Measurements from ENCODE around the gene RLN1.

DNA sequence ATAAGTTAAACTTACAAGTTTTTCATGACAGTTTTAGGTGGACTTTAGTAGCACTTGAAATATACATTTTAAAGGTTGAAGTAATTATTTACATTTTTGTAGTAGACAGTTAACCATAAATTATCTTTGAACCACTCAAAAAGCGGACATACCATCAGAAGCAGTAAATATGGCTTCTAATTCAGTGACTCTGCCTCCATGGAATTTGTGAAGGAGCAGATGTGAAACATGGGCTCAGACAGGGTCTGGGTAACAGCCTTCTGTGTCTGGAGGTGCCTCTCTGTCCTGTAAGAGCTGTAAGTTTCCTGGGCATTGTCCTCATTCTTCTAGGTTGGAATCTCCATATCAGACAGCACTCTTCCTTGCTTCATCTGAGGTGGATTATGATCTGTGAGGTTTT lies 47.5 kb downstream of the RLN1 start:
- TF ChIP-seq, protein P1, sequence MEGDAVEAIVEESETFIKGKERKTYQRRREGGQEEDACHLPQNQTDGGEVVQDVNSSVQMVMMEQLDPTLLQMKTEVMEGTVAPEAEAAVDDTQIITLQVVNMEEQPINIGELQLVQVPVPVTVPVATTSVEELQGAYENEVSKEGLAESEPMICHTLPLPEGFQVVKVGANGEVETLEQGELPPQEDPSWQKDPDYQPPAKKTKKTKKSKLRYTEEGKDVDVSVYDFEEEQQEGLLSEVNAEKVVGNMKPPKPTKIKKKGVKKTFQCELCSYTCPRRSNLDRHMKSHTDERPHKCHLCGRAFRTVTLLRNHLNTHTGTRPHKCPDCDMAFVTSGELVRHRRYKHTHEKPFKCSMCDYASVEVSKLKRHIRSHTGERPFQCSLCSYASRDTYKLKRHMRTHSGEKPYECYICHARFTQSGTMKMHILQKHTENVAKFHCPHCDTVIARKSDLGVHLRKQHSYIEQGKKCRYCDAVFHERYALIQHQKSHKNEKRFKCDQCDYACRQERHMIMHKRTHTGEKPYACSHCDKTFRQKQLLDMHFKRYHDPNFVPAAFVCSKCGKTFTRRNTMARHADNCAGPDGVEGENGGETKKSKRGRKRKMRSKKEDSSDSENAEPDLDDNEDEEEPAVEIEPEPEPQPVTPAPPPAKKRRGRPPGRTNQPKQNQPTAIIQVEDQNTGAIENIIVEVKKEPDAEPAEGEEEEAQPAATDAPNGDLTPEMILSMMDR (conservative IDR thresholded peaks at IDR 0.05; ENCODE audit: low read depth in 2 of 2): no peak
- no peak for TF ChIP-seq POLR2AphosphoS5 (IDR thresholded peaks at IDR 0.05; ENCODE audit: low read depth)
- TF ChIP-seq JUNB (IDR thresholded peaks at IDR 0.05; ENCODE audit: unreplicated experiment): no peak
- no peak for TF ChIP-seq EZH2 (IDR thresholded peaks at IDR 0.05; ENCODE audit: low read depth, unreplicated experiment)
- no peak for TF ChIP-seq CREB1 (CRISPR knock-in tag; IDR thresholded peaks at IDR 0.05; ENCODE audit: low read depth)
- TF ChIP-seq, protein P2, sequence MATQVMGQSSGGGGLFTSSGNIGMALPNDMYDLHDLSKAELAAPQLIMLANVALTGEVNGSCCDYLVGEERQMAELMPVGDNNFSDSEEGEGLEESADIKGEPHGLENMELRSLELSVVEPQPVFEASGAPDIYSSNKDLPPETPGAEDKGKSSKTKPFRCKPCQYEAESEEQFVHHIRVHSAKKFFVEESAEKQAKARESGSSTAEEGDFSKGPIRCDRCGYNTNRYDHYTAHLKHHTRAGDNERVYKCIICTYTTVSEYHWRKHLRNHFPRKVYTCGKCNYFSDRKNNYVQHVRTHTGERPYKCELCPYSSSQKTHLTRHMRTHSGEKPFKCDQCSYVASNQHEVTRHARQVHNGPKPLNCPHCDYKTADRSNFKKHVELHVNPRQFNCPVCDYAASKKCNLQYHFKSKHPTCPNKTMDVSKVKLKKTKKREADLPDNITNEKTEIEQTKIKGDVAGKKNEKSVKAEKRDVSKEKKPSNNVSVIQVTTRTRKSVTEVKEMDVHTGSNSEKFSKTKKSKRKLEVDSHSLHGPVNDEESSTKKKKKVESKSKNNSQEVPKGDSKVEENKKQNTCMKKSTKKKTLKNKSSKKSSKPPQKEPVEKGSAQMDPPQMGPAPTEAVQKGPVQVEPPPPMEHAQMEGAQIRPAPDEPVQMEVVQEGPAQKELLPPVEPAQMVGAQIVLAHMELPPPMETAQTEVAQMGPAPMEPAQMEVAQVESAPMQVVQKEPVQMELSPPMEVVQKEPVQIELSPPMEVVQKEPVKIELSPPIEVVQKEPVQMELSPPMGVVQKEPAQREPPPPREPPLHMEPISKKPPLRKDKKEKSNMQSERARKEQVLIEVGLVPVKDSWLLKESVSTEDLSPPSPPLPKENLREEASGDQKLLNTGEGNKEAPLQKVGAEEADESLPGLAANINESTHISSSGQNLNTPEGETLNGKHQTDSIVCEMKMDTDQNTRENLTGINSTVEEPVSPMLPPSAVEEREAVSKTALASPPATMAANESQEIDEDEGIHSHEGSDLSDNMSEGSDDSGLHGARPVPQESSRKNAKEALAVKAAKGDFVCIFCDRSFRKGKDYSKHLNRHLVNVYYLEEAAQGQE (IDR thresholded peaks at IDR 0.05; ENCODE audit: unreplicated experiment): no peak
- TF ChIP-seq EZH2phosphoT487 (IDR thresholded peaks at IDR 0.05; ENCODE audit: unreplicated experiment): no peak
- TF ChIP-seq STAT1 (IDR thresholded peaks at IDR 0.05; ENCODE audit: unreplicated experiment): no peak
- no peak for TF ChIP-seq ZNF114 (CRISPR knock-in tag; IDR thresholded peaks at IDR 0.05)
- TF ChIP-seq, protein P3, sequence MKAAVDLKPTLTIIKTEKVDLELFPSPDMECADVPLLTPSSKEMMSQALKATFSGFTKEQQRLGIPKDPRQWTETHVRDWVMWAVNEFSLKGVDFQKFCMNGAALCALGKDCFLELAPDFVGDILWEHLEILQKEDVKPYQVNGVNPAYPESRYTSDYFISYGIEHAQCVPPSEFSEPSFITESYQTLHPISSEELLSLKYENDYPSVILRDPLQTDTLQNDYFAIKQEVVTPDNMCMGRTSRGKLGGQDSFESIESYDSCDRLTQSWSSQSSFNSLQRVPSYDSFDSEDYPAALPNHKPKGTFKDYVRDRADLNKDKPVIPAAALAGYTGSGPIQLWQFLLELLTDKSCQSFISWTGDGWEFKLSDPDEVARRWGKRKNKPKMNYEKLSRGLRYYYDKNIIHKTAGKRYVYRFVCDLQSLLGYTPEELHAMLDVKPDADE (IDR thresholded peaks at IDR 0.05): no peak
- TF ChIP-seq, protein P4, sequence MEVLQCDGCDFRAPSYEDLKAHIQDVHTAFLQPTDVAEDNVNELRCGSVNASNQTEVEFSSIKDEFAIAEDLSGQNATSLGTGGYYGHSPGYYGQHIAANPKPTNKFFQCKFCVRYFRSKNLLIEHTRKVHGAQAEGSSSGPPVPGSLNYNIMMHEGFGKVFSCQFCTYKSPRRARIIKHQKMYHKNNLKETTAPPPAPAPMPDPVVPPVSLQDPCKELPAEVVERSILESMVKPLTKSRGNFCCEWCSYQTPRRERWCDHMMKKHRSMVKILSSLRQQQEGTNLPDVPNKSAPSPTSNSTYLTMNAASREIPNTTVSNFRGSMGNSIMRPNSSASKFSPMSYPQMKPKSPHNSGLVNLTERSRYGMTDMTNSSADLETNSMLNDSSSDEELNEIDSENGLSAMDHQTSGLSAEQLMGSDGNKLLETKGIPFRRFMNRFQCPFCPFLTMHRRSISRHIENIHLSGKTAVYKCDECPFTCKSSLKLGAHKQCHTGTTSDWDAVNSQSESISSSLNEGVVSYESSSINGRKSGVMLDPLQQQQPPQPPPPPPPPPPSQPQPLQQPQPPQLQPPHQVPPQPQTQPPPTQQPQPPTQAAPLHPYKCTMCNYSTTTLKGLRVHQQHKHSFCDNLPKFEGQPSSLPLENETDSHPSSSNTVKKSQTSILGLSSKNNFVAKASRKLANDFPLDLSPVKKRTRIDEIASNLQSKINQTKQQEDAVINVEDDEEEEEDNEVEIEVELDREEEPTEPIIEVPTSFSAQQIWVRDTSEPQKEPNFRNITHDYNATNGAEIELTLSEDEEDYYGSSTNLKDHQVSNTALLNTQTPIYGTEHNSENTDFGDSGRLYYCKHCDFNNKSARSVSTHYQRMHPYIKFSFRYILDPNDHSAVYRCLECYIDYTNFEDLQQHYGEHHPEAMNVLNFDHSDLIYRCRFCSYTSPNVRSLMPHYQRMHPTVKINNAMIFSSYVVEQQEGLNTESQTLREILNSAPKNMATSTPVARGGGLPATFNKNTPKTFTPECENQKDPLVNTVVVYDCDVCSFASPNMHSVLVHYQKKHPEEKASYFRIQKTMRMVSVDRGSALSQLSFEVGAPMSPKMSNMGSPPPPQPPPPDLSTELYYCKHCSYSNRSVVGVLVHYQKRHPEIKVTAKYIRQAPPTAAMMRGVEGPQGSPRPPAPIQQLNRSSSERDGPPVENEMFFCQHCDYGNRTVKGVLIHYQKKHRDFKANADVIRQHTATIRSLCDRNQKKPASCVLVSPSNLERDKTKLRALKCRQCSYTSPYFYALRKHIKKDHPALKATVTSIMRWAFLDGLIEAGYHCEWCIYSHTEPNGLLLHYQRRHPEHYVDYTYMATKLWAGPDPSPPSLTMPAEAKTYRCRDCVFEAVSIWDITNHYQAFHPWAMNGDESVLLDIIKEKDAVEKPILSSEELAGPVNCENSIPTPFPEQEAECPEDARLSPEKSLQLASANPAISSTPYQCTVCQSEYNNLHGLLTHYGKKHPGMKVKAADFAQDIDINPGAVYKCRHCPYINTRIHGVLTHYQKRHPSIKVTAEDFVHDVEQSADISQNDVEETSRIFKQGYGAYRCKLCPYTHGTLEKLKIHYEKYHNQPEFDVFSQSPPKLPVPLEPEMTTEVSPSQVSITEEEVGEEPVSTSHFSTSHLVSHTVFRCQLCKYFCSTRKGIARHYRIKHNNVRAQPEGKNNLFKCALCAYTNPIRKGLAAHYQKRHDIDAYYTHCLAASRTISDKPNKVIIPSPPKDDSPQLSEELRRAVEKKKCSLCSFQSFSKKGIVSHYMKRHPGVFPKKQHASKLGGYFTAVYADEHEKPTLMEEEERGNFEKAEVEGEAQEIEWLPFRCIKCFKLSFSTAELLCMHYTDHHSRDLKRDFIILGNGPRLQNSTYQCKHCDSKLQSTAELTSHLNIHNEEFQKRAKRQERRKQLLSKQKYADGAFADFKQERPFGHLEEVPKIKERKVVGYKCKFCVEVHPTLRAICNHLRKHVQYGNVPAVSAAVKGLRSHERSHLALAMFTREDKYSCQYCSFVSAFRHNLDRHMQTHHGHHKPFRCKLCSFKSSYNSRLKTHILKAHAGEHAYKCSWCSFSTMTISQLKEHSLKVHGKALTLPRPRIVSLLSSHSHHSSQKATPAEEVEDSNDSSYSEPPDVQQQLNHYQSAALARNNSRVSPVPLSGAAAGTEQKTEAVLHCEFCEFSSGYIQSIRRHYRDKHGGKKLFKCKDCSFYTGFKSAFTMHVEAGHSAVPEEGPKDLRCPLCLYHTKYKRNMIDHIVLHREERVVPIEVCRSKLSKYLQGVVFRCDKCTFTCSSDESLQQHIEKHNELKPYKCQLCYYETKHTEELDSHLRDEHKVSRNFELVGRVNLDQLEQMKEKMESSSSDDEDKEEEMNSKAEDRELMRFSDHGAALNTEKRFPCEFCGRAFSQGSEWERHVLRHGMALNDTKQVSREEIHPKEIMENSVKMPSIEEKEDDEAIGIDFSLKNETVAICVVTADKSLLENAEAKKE (CRISPR knock-in tag; IDR thresholded peaks at IDR 0.05): no peak
- no peak for TF ChIP-seq ZNF331 (CRISPR knock-in tag; IDR thresholded peaks at IDR 0.05; ENCODE audit: low read depth)
